Prostate gland (tissue), 2 donors: ENCODE data around the gene USP32. TPM values are rescaled to one million over a fixed set of nuclear protein-coding genes. Genes with fewer than 3 reads are reported as not detected.

Experiments used
- DNase-seq: peaks from one replicate; pipeline ENCODE4 v3.0.0-alpha.2; 2019; ENCODE audit warnings: low spot score
- H3K27ac ChIP-seq, 2 donors: fragments of 200-600 bp; sonication (generic); 2 replicates each; pipeline ENCODE4 v1.5.1; 2017 to 2019
- H3K27me3 ChIP-seq: fragments of 200-600 bp; sonication (generic); replicated peaks from 2 replicates; pipeline ENCODE4 v1.5.1; 2019; ENCODE audit not compliant: insufficient read depth
- H3K36me3 ChIP-seq, 2 donors: fragments of 200-600 bp; sonication (generic); 1 replicate in 1 of 2; 2 replicates in 1 of 2; pipeline versions ENCODE4 v1.5.1 to v1.8.1; 2017 to 2019
- H3K4me1 ChIP-seq: fragments of 200-600 bp; sonication (generic); replicated peaks from 2 replicates; pipeline ENCODE4 v1.5.1; 2019
- H3K4me3 ChIP-seq, 2 donors: fragments of 200-600 bp; sonication (generic); 2 replicates each; pipeline ENCODE4 v1.5.1; 2017 to 2019
- H3K9me3 ChIP-seq: fragments of 200-600 bp; sonication (generic); 2 replicates; pipeline ENCODE4 v1.5.1; 2017
- POLR2A ChIP-seq: fragments of 450-650 bp; IDR thresholded peaks from one replicate; pipeline ENCODE4 v1.6.1; 2016; ENCODE audit warnings: antibody characterized with exemption, mild to moderate bottlenecking
- POLR2AphosphoS5 ChIP-seq: sonication (generic); formaldehyde crosslinking; IDR thresholded peaks from one replicate; pipeline ENCODE4 v1.6.1; 2017; ENCODE audit warnings: antibody characterized with exemption
- WGBS: methylation state at CpG from one replicate; pipeline ENCODE4 v1.1.5; 2018; 5-methylcytosine and 5-hydroxymethylcytosine counted together
- intact Hi-C: fragments of 100-400 bp; cut with DNase I; formaldehyde crosslinking; loops from one replicate; pipeline ENCODE4 v1.14.2; 2022
- total RNA-seq, 2 donors: library from RNA; depleted of rRNA; stranded (reverse); fragments of >200 nt; gene quantifications; one replicate each; pipeline ENCODE4 v1.1.0, GENCODE V29; 2016
- TF ChIP-seq, protein P1 (sequence below), 4 experiments: fragments of 200-600 bp in 2 of 4; fragments of 450-650 bp in 2 of 4; sonication (generic) in 2 of 4; IDR thresholded peaks; 1 replicate in 3 of 4; 2 replicates in 1 of 4; pipeline ENCODE4 v1.5.1; 2016 to 2019; ENCODE audit warnings: antibody characterized with exemption in 4 of 4, mild to moderate bottlenecking in 2 of 4, moderate library complexity in 2 of 4

USP32 gene
- total RNA-seq, 2 donors from 2014 or later = 21.8 to 59.3 TPM

DNA sequence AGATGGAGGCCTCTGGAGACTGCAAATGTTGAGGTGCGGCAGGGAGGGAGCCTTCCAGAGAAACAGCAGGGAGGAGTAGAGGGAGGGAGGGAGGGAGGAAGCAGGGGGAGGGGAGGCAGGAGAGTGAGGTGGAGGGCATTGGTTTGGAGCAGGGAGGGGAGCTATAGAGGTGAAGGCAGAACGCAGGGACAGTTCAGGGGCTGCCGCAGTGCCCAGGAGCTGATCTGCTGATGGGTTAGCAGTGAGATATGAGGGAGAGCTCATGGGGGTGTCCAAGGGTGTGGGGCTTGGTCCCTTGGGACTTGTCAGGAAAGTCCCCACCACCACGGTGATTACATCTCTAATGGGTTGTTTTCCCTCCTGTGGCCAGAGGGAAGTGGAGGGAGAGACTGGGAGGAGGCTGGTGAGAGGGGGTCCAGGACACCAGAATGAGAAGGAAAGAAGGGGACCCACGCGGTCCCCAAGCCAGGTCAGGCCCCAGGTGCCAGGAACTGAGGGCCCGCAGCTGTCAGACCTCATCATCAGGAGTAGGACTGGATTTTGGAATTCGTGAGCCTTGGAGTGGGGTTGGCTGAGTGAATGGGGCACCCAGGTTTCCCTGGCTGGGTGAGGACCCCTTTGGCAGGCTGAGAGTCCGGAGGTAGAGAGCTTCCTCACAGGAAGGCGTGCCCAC, 231.0 kb downstream of the USP32 start:
- WGBS = 64% methylated on average over 10 of the region's 10 CpGs
- peaks cover 2% of the 10 kb centered on the region for H3K27me3 ChIP-seq
- intact Hi-C loops = no loop called here
- no peaks in the 10 kb centered on the region for H3K9me3 ChIP-seq
- no peak for TF ChIP-seq POLR2A
- TF ChIP-seq POLR2AphosphoS5 = no peak
- TF ChIP-seq, protein P1, sequence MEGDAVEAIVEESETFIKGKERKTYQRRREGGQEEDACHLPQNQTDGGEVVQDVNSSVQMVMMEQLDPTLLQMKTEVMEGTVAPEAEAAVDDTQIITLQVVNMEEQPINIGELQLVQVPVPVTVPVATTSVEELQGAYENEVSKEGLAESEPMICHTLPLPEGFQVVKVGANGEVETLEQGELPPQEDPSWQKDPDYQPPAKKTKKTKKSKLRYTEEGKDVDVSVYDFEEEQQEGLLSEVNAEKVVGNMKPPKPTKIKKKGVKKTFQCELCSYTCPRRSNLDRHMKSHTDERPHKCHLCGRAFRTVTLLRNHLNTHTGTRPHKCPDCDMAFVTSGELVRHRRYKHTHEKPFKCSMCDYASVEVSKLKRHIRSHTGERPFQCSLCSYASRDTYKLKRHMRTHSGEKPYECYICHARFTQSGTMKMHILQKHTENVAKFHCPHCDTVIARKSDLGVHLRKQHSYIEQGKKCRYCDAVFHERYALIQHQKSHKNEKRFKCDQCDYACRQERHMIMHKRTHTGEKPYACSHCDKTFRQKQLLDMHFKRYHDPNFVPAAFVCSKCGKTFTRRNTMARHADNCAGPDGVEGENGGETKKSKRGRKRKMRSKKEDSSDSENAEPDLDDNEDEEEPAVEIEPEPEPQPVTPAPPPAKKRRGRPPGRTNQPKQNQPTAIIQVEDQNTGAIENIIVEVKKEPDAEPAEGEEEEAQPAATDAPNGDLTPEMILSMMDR (IDR thresholded peaks at IDR 0.05) = no peak
- no peak for DNase-seq
- no peak overlapping the region for H3K27ac ChIP-seq
- H3K4me1 ChIP-seq = no peaks in the 10 kb centered on the region
- no peaks in the 10 kb centered on the region for H3K36me3 ChIP-seq
- no peak overlapping the region for H3K4me3 ChIP-seq

GRCh38 chr17:60159479-60159866, 232.5 kb downstream of the USP32 start:
- no peaks in the 10 kb centered on the region for H3K9me3 ChIP-seq
- no peaks in the 10 kb centered on the region for H3K36me3 ChIP-seq
- H3K4me1 ChIP-seq = no peaks in the 10 kb centered on the region
- no peak overlapping the region for H3K27ac ChIP-seq
- H3K27me3 ChIP-seq = peaks cover 2% of the 10 kb centered on the region
- no peak overlapping the region for H3K4me3 ChIP-seq
- no peak for DNase-seq
- TF ChIP-seq, protein P1 (IDR thresholded peaks at IDR 0.05) = no peak
- TF ChIP-seq POLR2A (no peak), POLR2AphosphoS5 (no peak)
- intact Hi-C loops = no loop called here
- 79% methylated on average over 6 of the region's 6 CpGs for WGBS

- H3K9me3 ChIP-seq = no peaks in the 10 kb centered on the region
- H3K4me1 ChIP-seq = no peaks in the 10 kb centered on the region
- WGBS = 59% methylated on average over 19 of the region's 19 CpGs
- TF ChIP-seq POLR2AphosphoS5 (no peak), POLR2A (no peak)
- TF ChIP-seq, protein P1 (IDR thresholded peaks at IDR 0.05) = no peak
- intact Hi-C loops = no loop called here
- no peak overlapping the region for H3K4me3 ChIP-seq
- H3K36me3 ChIP-seq = no peaks in the 10 kb centered on the region
- H3K27me3 ChIP-seq = peaks cover 2% of the 10 kb centered on the region
- DNase-seq = no peak
- no peak overlapping the region for H3K27ac ChIP-seq
Observed at GRCh38 chr17:60158751-60159478, 233.0 kb downstream of the USP32 start.

GRCh38 chr17:60157487-60158040, 234.4 kb downstream of the USP32 start:
- 76% methylated on average over 18 of the region's 18 CpGs for WGBS
- no peak for TF ChIP-seq POLR2AphosphoS5
- TF ChIP-seq, protein P1 (IDR thresholded peaks at IDR 0.05) = no peak
- TF ChIP-seq POLR2A = no peak
- no peaks in the 10 kb centered on the region for H3K4me1 ChIP-seq
- DNase-seq = no peak
- H3K27me3 ChIP-seq = peaks cover 2% of the 10 kb centered on the region
- no peaks in the 10 kb centered on the region for H3K36me3 ChIP-seq
- H3K27ac ChIP-seq = no peak overlapping the region
- no peaks in the 10 kb centered on the region for H3K9me3 ChIP-seq
- no peak overlapping the region for H3K4me3 ChIP-seq
- intact Hi-C loops = no loop called here
